Astrocyte (in vitro differentiated cells and primary cell): ENCODE measurements around the gene SH3RF2.

Experiments used
- EZH2 ChIP-seq: IDR thresholded peaks from 2 replicates; pipeline ENCODE4 v1.6.1; 2012; ENCODE audit warnings: mild to moderate bottlenecking, low read length, inconsistent platforms; ENCODE audit not compliant: insufficient read depth
- TF ChIP-seq, protein P1 (sequence below): IDR thresholded peaks from 2 replicates; pipeline ENCODE4 v1.5.1; 2011; ENCODE audit warnings: low read depth, mild to moderate bottlenecking, inconsistent platforms, low read length, moderate library complexity; ENCODE audit not compliant: insufficient read depth

GRCh38 chr5:145968970-145969713 is 32.8 kb downstream of the SH3RF2 start:
- TF ChIP-seq, protein P1, sequence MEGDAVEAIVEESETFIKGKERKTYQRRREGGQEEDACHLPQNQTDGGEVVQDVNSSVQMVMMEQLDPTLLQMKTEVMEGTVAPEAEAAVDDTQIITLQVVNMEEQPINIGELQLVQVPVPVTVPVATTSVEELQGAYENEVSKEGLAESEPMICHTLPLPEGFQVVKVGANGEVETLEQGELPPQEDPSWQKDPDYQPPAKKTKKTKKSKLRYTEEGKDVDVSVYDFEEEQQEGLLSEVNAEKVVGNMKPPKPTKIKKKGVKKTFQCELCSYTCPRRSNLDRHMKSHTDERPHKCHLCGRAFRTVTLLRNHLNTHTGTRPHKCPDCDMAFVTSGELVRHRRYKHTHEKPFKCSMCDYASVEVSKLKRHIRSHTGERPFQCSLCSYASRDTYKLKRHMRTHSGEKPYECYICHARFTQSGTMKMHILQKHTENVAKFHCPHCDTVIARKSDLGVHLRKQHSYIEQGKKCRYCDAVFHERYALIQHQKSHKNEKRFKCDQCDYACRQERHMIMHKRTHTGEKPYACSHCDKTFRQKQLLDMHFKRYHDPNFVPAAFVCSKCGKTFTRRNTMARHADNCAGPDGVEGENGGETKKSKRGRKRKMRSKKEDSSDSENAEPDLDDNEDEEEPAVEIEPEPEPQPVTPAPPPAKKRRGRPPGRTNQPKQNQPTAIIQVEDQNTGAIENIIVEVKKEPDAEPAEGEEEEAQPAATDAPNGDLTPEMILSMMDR, result no peak
- TF ChIP-seq EZH2, result no peak
